Hepatocyte (in vitro differentiated cells): ENCODE measurements around the gene ERMAP. TPM values are rescaled to one million over a fixed set of nuclear protein-coding genes. Genes with fewer than 3 reads are reported as not detected.

Experiments
- DNase-seq: peaks from one replicate; pipeline ENCODE4 v3.0.0-alpha.2; 2016; ENCODE audit warnings: low spot score
- H2AFZ ChIP-seq: fragments of 200-600 bp; sonication (generic); 2 replicates; pipeline ENCODE4 v1.6.0; 2016; ENCODE audit warnings: antibody characterized with exemption, mild to moderate bottlenecking
- H3K27ac ChIP-seq: fragments of 200-600 bp; sonication (generic); 2 replicates; pipeline ENCODE4 v1.5.1; 2016; ENCODE audit warnings: mild to moderate bottlenecking
- H3K27me3 ChIP-seq: fragments of 200-600 bp; sonication (generic); 2 replicates; pipeline ENCODE4 v1.6.1; 2016
- H3K36me3 ChIP-seq: fragments of 200-600 bp; sonication (generic); replicated peaks from 2 replicates; pipeline ENCODE4 v1.5.1; 2016; ENCODE audit warnings: low read depth; ENCODE audit not compliant: insufficient read depth
- H3K4me1 ChIP-seq: fragments of 200-600 bp; sonication (generic); 2 replicates; pipeline ENCODE4 v1.5.1; 2016; ENCODE audit warnings: mild to moderate bottlenecking, moderate library complexity; ENCODE audit not compliant: insufficient read depth
- H3K4me2 ChIP-seq: fragments of 200-600 bp; sonication (generic); 2 replicates; pipeline ENCODE4 v1.6.0; 2016
- H3K4me3 ChIP-seq: fragments of 200-600 bp; sonication (generic); 2 replicates; pipeline ENCODE4 v1.5.1; 2016; ENCODE audit warnings: mild to moderate bottlenecking
- H3K79me2 ChIP-seq: fragments of 200-600 bp; sonication (generic); 2 replicates; pipeline ENCODE4 v1.6.0; 2017; ENCODE audit warnings: mild to moderate bottlenecking
- H3K9me2 ChIP-seq: fragments of 200-600 bp; sonication (generic); replicated peaks from 2 replicates; pipeline ENCODE4 v1.6.0; 2017; ENCODE audit warnings: mild to moderate bottlenecking; ENCODE audit not compliant: insufficient read depth
- H3K9me3 ChIP-seq: fragments of 200-600 bp; sonication (generic); 2 replicates; pipeline ENCODE4 v1.5.1; 2016; ENCODE audit warnings: low read depth, mild to moderate bottlenecking
- H4K20me1 ChIP-seq: fragments of 200-600 bp; sonication (generic); 2 replicates; pipeline ENCODE4 v1.6.0; 2016; ENCODE audit warnings: mild to moderate bottlenecking; ENCODE audit not compliant: insufficient read depth, poor library complexity, severe bottlenecking
- EZH2 ChIP-seq: fragments of 200-600 bp; sonication (generic); IDR thresholded peaks from 2 replicates; pipeline ENCODE4 v1.6.1; 2016; ENCODE audit warnings: antibody characterized with exemption, mild to moderate bottlenecking, borderline replicate concordance
- EZH2phosphoT487 ChIP-seq: fragments of 200-600 bp; sonication (generic); IDR thresholded peaks from one replicate; pipeline ENCODE4 v1.6.1; 2018; ENCODE audit warnings: antibody characterized with exemption, mild to moderate bottlenecking, low read depth, moderate library complexity; ENCODE audit not compliant: unreplicated experiment, severe bottlenecking
- WGBS: methylation state at CpG from one replicate; pipeline ENCODE4 v1.1.6; 2016; ENCODE audit warnings: low lambda C conversion rate; ENCODE audit errors: missing lambda C conversion rate; 5-methylcytosine and 5-hydroxymethylcytosine counted together
- polyA plus RNA-seq: library from polyadenylated mRNA; unstranded; fragments of >200 nt; fragmentation: Nextera tagmentation; extraction: Ambion mirVana; gene quantifications from 2 replicates; pipeline ENCODE4 v1.2.1, GENCODE V29; 2016
- total RNA-seq: library from RNA; depleted of rRNA; stranded (reverse); fragments of >200 nt; gene quantifications from 2 replicates; pipeline ENCODE4 v1.2.3, GENCODE V29; 2014
- TF ChIP-seq, protein P1 (sequence below): fragments of 200-600 bp; sonication (generic); IDR thresholded peaks from 2 replicates; pipeline ENCODE4 v1.5.1; 2016; ENCODE audit warnings: antibody characterized with exemption, mild to moderate bottlenecking; ENCODE audit not compliant: poor library complexity

Gene ERMAP
- total and polyA plus RNA-seq, 2 experiments from 2014 or later: 6.2 to 20.4 TPM

DNA sequence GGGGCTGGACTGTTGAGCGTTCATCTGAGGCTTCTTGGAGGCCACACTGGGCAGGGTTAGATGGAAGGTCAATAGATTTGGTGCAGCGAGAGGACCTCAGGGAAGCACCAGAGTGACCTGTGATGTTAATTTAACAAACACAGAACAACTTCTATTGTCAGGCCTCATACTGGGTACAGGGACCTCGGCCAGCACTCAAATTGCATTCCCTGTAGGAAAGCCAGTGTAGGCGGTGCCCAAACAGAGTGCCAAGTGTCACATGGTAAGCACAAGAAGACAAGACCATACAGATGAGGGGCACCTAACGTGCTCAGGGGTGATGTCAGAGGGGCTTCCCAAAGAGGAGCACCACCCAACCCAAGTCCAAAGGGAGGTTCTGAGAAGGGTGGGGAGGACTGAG, 30.8 kb upstream of the ERMAP start:
- TF ChIP-seq, protein P1, sequence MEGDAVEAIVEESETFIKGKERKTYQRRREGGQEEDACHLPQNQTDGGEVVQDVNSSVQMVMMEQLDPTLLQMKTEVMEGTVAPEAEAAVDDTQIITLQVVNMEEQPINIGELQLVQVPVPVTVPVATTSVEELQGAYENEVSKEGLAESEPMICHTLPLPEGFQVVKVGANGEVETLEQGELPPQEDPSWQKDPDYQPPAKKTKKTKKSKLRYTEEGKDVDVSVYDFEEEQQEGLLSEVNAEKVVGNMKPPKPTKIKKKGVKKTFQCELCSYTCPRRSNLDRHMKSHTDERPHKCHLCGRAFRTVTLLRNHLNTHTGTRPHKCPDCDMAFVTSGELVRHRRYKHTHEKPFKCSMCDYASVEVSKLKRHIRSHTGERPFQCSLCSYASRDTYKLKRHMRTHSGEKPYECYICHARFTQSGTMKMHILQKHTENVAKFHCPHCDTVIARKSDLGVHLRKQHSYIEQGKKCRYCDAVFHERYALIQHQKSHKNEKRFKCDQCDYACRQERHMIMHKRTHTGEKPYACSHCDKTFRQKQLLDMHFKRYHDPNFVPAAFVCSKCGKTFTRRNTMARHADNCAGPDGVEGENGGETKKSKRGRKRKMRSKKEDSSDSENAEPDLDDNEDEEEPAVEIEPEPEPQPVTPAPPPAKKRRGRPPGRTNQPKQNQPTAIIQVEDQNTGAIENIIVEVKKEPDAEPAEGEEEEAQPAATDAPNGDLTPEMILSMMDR: no peak
- no peak for TF ChIP-seq EZH2phosphoT487
- no peak for TF ChIP-seq EZH2
- no peaks in the 10 kb centered on the region for H3K36me3 ChIP-seq
- no peaks in the 10 kb centered on the region for H3K27me3 ChIP-seq
- H3K4me1 ChIP-seq: no peaks in the 10 kb centered on the region
- H4K20me1 ChIP-seq: no peaks in the 10 kb centered on the region
- H3K27ac ChIP-seq: no peak overlapping the region
- H3K4me2 ChIP-seq: no peak overlapping the region
- H3K4me3 ChIP-seq: no peak overlapping the region
- no peak for DNase-seq
- WGBS: 89% methylated on average over 5 of the region's 5 CpGs
- no peaks in the 10 kb centered on the region for H3K9me2 ChIP-seq
- no peaks in the 10 kb centered on the region for H3K9me3 ChIP-seq
- no peak overlapping the region for H2AFZ ChIP-seq
- no peaks in the 10 kb centered on the region for H3K79me2 ChIP-seq

DNA sequence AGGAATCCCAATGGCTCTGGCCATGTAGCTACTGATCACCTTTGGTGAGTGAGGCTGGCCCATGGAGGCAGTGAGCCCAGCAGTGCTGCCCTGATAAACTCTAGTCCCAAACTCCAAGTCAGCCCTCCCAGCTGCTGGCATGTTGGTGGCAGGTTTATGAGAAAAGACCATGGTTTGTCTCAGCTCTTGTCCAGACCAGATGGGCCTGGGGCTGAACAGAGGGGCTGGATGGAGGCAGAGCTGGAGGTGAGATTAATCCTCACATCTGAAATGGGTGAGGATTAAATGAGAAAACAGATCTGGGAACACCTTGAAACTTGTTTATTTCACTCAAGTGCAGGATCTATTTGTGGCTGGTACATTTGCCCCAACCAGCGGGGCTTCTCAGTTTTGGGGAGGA, 28.9 kb upstream of the ERMAP start:
- H3K79me2 ChIP-seq: no peaks in the 10 kb centered on the region
- no peak overlapping the region for H2AFZ ChIP-seq
- 87% methylated on average over 1 of the region's 1 CpG for WGBS
- no peak for DNase-seq
- H3K4me1 ChIP-seq: no peaks in the 10 kb centered on the region
- no peaks in the 10 kb centered on the region for H4K20me1 ChIP-seq
- no peaks in the 10 kb centered on the region for H3K27me3 ChIP-seq
- no peak overlapping the region for H3K4me2 ChIP-seq
- H3K9me3 ChIP-seq: no peaks in the 10 kb centered on the region
- H3K9me2 ChIP-seq: no peaks in the 10 kb centered on the region
- no peaks in the 10 kb centered on the region for H3K36me3 ChIP-seq
- no peak overlapping the region for H3K4me3 ChIP-seq
- no peak for TF ChIP-seq EZH2phosphoT487
- TF ChIP-seq, protein P1: no peak
- TF ChIP-seq EZH2: no peak
- H3K27ac ChIP-seq: no peak overlapping the region

DNA sequence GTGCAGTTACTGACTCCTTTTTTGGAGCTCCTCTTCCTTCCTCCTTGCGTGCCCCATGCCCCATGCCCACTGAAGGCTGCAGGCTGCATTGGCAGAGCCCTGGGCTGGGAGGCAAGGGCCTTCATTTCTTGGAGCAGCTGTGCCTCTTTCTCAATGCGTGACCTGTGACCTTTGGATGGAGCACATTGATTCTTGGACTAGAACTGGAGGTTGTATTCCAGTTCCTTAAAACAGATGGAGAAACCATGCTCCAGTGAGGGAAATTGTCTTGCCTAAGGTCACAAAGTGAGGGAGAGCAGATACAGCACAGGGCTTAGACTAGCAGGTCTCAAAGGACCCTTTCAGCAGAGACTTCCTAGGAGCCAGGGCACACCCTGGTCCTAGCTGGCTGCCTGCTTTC, 23.1 kb upstream of the ERMAP start:
- H3K9me2 ChIP-seq: no peaks in the 10 kb centered on the region
- no peak overlapping the region for H2AFZ ChIP-seq
- H3K79me2 ChIP-seq: no peaks in the 10 kb centered on the region
- no peaks in the 10 kb centered on the region for H3K36me3 ChIP-seq
- H4K20me1 ChIP-seq: no peaks in the 10 kb centered on the region
- H3K27ac ChIP-seq: no peak overlapping the region
- no peak overlapping the region for H3K4me3 ChIP-seq
- DNase-seq: no peak
- no peaks in the 10 kb centered on the region for H3K9me3 ChIP-seq
- 98% methylated on average over 2 of the region's 2 CpGs for WGBS
- no peaks in the 10 kb centered on the region for H3K27me3 ChIP-seq
- TF ChIP-seq EZH2phosphoT487 (no peak), EZH2 (no peak)
- TF ChIP-seq, protein P1: no peak
- no peaks in the 10 kb centered on the region for H3K4me1 ChIP-seq
- no peak overlapping the region for H3K4me2 ChIP-seq

DNA sequence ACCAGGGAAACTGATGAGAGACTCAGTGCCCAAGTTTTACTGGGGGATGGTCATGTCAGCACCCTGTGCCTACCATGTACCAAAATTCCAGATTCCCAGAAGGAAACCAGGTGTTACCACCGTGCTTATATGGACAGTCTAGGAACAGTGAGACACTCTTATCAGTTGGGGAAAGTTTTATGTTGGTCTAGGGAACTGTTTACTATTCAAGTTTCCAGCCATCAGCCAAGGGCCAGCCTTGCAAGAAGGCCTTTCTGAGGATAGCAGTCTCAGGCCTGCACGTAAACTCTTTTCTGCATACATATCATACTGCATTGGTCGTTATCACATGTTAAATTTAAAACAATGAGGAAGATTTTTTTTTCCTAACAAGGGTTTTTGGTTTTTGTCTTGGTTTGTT, 19.5 kb upstream of the ERMAP start:
- no peak overlapping the region for H3K4me3 ChIP-seq
- TF ChIP-seq, protein P1: no peak
- no peak for TF ChIP-seq EZH2phosphoT487
- no peak for TF ChIP-seq EZH2
- H3K9me2 ChIP-seq: no peaks in the 10 kb centered on the region
- no peaks in the 10 kb centered on the region for H3K36me3 ChIP-seq
- 79% methylated on average over 3 of the region's 3 CpGs for WGBS
- no peak overlapping the region for H3K4me2 ChIP-seq
- H3K4me1 ChIP-seq: no peaks in the 10 kb centered on the region
- H3K9me3 ChIP-seq: no peaks in the 10 kb centered on the region
- no peak for DNase-seq
- no peaks in the 10 kb centered on the region for H3K79me2 ChIP-seq
- H3K27ac ChIP-seq: no peak overlapping the region
- no peak overlapping the region for H2AFZ ChIP-seq
- H4K20me1 ChIP-seq: no peaks in the 10 kb centered on the region
- H3K27me3 ChIP-seq: no peaks in the 10 kb centered on the region
